Measurements from ENCODE around the gene ZBTB18. TPM values are rescaled to one million over a fixed set of nuclear protein-coding genes. Genes with fewer than 3 reads are reported as not detected.

The ZBTB18 gene
- total RNA-seq, 1 donor from 2014 or later, result 12.2 TPM

DNA sequence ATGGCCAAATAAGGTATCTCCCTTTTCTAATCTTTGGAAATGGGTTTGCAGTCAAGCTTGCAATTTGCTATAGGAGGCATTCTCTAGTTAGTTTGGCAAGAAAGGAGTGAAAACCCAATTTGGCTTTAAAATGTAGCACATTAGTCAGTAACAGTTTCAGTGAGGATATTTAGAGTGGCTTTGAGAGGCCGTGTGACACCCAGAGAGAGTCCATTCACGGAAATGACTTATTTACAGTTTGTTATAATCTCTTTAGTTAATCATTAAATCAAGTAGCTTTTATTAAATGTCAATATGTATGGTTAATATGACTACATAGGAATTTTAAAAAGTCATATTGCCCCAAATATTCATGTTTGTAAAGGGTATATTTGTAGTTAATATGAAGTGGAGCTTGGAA lies 9.6 kb downstream of the ZBTB18 start:
- no peak for DNase-seq (ENCODE audit: low read depth in 2 of 2)

- DNase-seq (ENCODE audit: low read depth in 2 of 2), result no peak
Measured at GRCh38 chr1:244062156-244062725, 11.2 kb downstream of the ZBTB18 start.

GRCh38 chr1:244063498-244063897 lies 12.4 kb downstream of the ZBTB18 start:
- DNase-seq (ENCODE audit: low read depth in 2 of 2), result no peak

- no peak for DNase-seq (ENCODE audit: low read depth in 2 of 2)
Measured at GRCh38 chr1:244064621-244065020, 13.5 kb downstream of the ZBTB18 start.

DNA sequence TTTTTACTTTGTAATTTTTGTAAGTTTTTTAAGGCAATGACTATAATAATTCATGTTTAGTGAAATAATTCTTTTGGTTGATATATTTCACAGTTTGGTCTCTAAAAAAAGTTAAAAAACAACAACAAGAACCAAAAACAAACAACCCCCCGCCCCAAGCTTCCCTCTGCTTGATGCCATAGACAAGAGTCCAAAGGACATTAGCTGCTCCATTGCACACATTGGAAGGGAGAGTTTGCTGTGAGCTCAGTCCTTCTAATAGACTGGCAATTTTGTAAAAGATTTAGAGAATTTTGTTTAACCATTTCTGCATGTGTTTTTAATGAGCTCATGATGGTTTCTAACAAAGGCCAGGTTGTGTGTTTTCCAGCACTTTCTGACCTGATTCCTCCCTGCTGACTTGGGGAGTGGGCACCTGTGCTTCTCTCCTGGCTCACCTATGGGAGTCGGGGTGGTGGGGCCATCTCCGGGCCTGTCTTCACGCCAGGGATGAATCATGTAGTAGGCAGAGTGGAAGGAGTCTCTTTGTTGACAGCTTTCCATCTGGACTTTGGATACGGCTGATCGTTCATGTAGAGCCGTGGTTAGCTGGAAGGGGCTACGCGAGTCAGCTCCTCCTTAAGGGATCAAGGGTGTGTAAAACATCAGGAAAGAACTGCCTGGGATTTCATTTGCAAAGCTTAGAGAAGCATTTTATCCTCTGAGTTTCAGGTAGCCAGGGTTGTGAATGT lies 14.1 kb downstream of the ZBTB18 start:
- DNase-seq (ENCODE audit: low read depth in 2 of 2), result no peak

GRCh38 chr1:244065960-244066388 lies 14.9 kb downstream of the ZBTB18 start:
- DNase-seq (ENCODE audit: low read depth in 2 of 2), result no peak

DNA sequence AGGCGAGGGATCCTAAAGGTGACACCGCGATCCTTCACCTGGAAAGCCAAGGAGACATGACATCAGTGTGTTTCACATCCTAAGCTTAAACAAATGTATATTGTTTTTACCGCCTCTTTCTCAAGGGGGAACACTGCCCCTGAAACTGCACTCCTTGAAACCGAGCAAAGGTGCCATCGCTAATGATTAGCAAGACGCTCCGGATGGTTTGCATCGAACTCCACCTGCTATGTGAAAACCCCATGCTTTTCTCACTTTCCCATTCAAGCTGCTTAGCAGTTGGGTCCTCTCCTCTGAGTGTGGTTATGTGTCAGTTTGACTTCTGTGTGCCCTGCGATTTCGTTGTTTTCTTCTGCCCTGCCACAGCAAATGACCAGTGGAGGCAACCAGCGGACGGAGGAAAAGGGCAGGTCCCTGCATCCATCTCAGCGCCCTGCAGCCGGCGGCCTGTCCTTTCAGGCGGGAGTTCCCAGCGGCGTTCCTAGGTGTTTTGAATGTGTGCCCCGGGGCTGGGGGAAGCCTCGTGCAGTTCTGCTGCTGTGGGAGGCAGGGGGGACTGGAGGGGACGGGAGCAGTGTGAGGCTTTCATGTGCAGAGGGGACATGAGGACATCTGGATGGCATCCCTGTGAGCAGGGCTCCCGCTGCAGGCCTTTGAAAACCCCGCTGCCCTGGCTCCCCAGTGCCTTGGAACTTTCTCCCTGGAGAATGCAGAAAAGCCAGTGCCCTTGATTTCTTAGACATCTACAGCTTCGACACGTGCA lies 16.1 kb downstream of the ZBTB18 start:
- no peak for DNase-seq (ENCODE audit: low read depth in 2 of 2)

- no peak for DNase-seq (ENCODE audit: low read depth in 2 of 2)
Measured at GRCh38 chr1:244067893-244068292, 16.8 kb downstream of the ZBTB18 start.

- no peak for DNase-seq (ENCODE audit: low read depth in 2 of 2)
Measured at GRCh38 chr1:244068567-244068966, 17.5 kb downstream of the ZBTB18 start.

DNA sequence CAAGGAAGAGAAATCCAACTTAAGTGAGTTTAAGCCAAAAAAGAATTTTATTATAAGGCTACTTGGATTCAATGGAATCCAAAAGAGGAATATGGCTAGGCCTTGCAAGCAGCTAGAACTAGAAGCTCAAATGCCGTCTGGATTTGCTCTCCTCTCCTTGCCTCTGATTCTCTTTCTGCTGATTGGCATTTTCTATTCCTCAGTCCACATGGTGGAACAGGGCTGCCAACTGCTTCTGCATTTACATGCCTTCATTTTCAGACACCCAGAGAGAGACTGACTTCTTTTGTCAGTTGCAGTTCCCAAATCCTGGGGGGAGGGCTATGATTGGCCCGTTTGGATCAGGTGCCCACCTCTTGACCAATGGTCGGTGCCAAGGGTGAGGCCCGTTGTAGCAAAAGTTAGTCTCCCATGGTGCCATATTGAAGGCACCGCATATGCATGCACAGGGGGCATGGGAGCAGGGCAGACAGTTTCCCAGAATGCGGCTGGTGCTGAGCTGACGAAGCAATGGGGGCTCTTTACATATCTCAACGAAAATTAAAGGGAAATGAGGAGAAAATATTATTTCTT lies 18.3 kb downstream of the ZBTB18 start:
- no peak for DNase-seq (ENCODE audit: low read depth in 2 of 2)

DNA sequence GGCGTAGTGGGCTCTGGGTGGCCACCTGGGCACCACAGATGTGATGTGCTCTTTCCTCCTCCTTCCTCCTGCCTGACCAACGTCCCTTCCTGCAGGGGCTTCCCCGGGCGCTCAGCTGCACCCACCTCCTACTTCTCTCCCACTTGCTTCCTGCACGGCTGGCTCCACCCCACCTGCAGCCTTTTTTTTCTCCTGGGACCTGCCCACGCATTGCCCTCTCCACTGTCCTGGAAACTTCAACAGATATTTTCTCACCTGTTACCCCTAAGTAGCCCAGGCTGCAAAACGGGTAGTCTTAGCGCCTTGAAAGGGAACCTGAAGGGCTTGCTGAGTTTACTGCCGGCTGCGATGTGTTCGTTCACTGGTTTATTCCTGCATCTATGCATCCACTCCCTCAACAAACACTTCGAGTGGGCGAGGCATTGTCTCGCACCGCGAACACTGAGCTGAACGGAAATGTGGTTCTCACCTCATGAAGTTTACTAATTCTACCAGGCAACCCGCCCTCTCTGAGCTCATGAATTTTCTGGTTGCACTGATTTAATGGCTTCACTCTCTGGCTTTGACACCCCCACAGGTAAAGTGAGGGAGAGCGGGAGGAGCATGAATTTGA lies 23.6 kb downstream of the ZBTB18 start:
- DNase-seq (ENCODE audit: low read depth in 2 of 2), result no peak

- no peak for DNase-seq (ENCODE audit: low read depth in 2 of 2)
Measured at GRCh38 chr1:244075247-244075722, 24.2 kb downstream of the ZBTB18 start.

DNA sequence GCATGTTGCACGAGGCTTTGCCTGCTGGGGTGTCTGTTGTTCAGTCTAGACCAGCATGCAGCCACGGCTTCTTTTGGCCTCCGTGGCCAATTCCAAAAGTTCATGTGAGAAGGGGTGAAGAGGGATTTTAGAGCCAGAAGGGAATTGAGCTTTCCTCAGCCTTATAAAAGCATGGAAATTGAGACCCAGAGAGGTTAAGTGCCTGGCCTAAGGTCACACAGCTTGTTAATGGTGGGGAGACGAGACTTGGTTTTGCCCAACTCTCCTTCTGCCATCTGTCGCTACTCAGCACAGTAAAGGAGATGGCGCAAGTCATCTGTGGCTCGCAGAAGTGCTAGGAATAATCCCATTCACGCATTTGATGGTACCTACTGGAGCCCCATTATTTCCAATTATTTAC lies 25.7 kb downstream of the ZBTB18 start:
- DNase-seq (ENCODE audit: low read depth in 2 of 2), result no peak

DNA sequence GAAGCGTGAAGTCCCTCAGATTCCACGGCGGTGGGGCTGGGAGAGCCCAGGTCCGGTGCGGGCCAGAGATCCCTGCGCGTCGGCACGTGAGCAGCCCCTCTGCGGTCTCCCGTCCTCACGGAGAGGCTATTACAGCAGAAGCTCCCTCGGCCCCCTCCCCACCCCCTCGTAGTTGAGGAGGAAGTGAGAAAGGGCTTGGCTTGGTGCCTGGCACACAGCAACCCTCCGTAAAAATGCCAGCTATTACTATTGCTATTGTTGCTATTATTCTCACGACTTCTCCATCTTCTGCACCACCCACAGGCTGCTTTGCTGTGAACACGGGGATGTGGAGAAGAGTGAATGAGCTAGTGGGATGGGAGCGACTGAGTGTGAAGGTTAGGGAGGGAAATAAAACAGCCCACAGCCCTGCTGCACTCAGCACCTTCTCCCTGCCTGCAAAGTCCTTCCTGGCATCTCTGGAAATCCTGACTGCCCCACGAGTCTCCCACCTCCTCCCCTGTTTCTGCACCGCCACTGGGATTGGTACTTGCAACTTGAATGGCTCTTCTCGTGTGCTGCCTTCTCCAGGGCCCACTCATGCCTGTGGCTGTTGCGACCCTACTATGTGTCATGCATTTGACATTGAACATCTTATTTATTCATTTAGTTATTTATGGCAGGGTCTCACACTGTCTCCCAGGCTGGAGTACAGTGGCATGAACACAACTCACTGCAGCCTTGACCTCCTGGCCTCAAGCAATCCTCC lies 26.6 kb downstream of the ZBTB18 start:
- DNase-seq (ENCODE audit: low read depth in 2 of 2), result no peak

DNA sequence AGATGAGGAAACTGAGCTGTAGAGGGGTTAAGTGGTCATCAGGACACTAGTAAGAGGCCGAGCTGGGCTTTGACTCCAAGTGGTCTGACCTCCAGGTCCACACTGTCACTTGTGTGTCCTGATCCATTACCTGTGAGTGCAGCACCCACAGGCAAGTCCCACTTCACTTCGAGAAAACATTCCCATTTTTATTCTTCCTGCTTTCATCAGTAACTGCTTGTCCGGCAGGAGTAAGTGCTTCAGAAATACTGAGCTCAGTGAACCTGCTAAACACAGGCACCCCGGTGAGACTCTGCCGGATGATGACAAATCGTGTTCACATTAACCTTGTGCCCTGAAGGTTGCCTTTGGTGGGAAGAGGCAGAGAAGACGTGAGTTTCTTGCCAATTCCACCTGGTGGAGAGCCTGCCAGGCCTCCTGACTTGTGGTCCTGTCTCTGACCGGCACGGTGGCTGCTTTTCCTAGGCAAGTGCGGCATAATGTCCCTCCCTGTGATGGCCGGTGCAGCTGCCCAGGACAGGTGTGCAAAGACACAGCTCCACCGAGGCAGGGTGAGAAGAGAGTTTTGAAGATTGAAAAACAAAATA lies 29.4 kb downstream of the ZBTB18 start:
- no peak for DNase-seq (ENCODE audit: low read depth in 2 of 2)

DNA sequence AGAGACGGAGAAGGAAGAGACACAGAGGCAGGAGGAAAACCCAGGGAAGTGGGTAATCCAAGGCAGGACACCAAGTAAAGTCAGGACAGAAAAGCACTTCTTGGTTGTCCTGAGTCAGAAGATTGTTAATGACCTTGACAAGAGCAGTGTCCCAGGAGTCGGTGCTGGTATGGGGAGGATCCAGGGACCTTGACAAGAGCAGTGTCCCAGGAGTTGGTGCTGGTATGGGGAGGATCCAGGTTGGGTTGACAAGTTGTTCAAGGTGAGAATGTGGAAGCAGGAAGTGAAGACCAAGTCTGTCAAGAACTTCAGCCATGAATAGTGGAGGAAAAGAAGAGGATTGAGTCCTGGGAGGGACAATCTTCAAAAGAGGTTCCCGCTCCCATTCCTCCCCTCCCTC lies 31.9 kb downstream of the ZBTB18 start:
- DNase-seq (ENCODE audit: low read depth in 2 of 2), result no peak

DNA sequence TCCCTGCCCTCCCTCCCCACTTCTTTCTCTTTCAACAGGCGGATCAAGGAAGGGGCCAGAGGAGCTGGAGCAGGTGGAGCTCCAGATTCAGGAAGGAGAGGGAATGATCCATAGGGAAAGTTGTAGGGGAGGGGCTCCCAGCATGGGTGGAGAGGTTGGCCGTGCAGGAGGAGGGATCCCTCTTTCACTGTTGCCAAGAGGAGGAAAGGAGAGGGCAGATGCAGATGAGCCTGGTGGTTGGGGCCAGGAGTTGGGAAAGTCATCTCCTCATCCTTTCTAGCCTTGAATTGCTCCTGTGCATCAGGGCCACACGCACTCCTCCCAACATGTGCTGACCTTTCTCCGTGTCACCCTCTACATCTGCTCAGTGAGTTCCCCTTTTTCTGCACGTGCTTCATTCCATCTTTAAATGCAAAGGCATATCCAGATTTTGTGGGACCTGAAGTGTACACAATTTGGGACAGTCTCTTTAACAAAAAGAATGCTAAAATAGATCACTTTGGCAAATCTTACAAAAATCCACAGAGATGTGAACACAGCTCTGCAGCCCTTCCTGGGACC lies 32.4 kb downstream of the ZBTB18 start:
- DNase-seq (ENCODE audit: low read depth in 2 of 2), result no peak

GRCh38 chr1:244084763-244085162 lies 33.7 kb downstream of the ZBTB18 start:
- DNase-seq (ENCODE audit: low read depth in 2 of 2), result peak in 1 of 2 donors; percentile 68

- no peak for DNase-seq (ENCODE audit: low read depth in 2 of 2)
Measured at GRCh38 chr1:244085891-244086290, 34.8 kb downstream of the ZBTB18 start.

- DNase-seq (ENCODE audit: low read depth in 2 of 2), result no peak
Measured at GRCh38 chr1:244087021-244087560, 36.0 kb downstream of the ZBTB18 start.
